GM19468 (cell line): Measurements from ENCODE around the gene LCLAT1.
"Not testable (repeated sequence)": the region's sequence is repeated elsewhere in the genome, so short reads cannot be mapped to it uniquely, and the experiment has no call there.

Experiments
- ATAC-seq: cut with Tn5 transposase; IDR thresholded peaks from one replicate; pipeline ENCODE4 v1.9.1; 2021; ENCODE audit warnings: mild to moderate bottlenecking, moderate library complexity, moderate number of reproducible peaks; ENCODE audit not compliant: unreplicated experiment; ENCODE audit errors: extremely low read depth

Gene LCLAT1

DNA sequence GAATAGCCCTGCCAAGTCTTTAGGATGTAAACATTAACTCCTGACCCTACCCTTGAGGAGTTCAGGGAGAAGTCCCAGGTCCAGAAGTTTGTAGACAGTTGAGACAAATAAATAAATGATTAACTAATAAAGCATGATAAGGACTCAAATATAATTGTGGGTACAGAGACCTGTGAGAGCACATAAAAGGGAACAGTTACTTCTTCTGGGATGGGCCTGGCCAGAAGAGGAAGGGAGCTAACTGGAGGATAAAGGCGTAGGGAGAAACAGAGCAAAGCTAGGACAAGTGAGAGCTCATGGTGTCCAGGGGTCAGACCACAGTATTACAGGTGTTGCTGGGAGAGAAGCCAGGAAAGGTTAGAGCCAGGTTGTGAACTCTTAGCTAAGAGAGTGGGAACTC, 3.0 kb downstream of the LCLAT1 start:
- no peak for ATAC-seq

- ATAC-seq: no peak
Observed at GRCh38 chr2:30453498-30453897, 6.5 kb downstream of the LCLAT1 start.

DNA sequence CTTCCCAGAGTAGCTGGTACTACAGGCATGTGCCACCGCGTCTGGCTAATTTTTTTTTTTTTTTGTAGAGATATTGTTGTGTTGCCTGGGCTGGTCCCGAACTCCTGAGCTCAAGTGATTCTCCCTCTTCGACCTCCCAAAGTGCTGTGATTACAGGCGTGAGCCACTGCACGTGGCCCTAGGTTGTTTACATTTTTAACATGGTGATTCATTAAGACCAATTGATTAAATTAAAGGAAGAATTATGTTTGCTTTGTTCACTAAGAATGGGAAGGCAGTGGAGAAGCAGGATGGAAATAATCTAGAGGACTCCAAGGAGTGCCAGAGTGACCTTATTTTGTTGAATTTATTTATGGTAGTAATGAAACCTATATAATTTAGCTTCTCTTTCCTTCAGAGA, 7.5 kb downstream of the LCLAT1 start:
- no peak for ATAC-seq

DNA sequence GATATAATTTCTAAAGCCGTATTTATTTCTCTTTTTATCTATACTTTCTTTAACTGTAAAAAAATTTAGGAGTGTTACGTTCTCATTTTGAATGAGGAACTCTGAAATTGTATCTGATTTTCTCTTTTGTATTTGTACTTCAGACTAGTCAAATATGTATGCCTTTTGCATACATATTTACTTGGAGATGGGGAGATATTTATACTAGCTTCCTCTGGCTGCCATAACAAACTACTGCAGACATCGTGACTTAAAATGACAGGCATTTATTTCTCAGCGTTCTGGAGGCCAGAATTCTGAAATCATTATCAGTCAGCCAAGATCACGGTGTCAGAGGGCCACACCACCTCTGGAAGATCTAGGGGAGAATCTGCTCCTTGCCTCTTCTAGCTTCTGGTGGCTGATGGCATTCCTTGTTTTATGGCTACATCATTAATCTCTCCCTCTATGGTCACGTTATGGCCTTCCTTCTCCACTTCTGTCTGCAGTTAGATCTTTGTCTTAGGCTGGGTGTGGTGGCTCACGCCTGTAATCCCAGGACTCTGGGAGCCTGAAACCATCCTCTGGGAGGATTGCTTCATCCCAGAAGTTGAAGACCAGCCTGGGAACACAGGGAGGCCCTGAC, 8.2 kb downstream of the LCLAT1 start:
- no peak for ATAC-seq

DNA sequence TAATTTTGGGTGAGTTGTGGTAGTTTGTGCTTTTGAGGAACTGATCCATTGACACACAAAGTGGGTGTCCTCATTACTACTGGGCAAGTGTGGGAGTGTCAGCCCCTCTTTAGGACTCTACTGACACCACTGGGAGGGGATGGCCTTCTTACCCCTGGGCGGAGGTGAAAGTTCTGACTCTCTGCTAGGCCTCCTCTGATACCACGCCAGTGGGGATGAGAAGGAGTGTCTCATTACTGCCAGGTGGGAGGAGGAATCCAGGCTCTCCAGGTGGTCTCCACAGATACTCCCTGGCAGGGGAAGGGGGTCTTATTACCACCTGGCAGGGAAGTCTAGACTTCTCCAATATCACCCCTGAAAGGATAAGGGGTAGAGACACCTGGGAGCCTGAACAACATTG, 9.1 kb downstream of the LCLAT1 start:
- no peak for ATAC-seq

DNA sequence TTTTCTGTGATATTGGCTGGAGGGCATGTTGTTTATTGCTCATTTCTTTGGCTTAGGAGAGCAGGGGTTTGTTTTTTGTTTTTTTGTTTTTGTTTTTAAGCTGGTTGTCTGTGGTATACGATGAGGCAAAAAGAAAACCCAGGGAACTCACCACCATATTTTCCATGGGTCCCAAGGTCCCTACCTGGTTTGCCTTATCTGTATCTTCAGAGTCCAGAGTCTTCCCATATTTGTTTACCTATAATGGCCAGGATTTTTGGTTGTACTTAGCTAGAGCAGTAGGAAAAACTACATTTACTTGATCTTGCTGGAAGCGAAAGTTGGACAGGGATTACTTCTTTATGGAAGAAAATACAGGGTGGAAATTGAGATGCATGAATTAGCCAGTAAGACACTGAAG, 9.5 kb downstream of the LCLAT1 start:
- ATAC-seq: no peak

- no peak for ATAC-seq
Observed at GRCh38 chr2:30457296-30457695, 10.2 kb downstream of the LCLAT1 start.

DNA sequence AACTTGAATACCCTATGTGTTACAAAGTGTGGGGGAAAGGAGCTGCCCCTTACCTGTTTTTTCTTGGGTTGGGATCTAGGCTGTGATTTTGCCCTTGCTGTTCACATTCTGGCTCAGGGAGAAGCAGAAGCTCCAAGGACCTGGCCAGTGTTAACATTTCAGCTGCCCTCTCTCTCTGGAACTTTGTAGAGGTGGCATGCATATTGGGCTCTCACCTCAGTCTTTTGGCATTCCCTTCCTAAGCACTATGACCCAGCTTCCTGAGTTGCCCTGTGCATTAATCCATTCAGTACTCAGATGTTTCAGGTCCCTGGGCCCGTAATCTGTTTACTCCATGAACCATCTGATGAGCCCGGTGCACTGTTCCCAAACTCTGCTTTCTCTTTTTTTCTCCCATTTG, 12.1 kb downstream of the LCLAT1 start:
- ATAC-seq: no peak

- no peak for ATAC-seq
Observed at GRCh38 chr2:30462131-30462857, 15.2 kb downstream of the LCLAT1 start.

GRCh38 chr2:30463535-30463934, 16.5 kb downstream of the LCLAT1 start:
- no peak for ATAC-seq

GRCh38 chr2:30464544-30465170, 17.6 kb downstream of the LCLAT1 start:
- no peak for ATAC-seq

- no peak for ATAC-seq
Observed at GRCh38 chr2:30465171-30465545, 18.1 kb downstream of the LCLAT1 start.

- no peak for ATAC-seq
Observed at GRCh38 chr2:30466216-30466615, 19.2 kb downstream of the LCLAT1 start.

GRCh38 chr2:30467062-30467826, 20.2 kb downstream of the LCLAT1 start:
- not testable (repeated sequence) for ATAC-seq

DNA sequence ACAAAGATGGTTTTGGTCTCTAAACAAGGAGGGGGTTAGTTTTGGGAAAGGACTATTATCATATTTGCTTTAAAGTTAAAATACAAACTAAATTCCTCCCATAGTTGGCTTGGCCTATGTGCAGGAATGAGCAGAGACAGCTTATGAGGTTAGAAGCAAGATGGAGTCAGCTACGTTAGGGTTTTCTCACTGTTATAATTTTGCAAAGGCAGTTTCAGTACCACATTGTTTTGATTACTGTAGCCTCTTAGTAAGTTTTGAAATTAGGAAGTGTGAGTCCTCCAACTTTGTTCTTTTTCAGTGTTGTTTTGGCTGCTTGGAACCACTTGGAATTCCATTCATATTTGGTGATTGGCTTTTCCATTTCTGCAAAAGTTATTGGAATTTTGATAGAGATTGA, 23.4 kb downstream of the LCLAT1 start:
- ATAC-seq: no peak

- ATAC-seq: no peak
Observed at GRCh38 chr2:30472326-30472725, 25.3 kb downstream of the LCLAT1 start.

- ATAC-seq: no peak
Observed at GRCh38 chr2:30475542-30475941, 28.5 kb downstream of the LCLAT1 start.

DNA sequence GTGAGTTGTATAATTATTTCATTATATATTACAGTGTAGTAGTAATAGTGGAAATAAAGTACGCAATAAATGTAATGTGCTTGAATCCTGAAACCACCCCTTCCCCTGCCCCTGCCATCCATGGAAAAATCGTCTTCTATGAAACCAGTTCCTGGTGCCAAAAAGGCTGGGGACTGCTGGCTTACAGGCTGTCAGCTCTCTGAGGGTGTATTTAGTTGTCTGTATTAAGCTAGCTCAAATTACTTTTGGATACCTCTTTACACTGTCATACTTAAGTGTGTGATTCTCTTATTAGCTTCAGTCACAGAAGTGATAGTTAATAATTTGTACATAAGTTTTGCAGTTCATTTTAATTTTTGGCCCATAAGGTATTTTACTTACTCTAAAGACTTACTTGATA, 29.6 kb downstream of the LCLAT1 start:
- no peak for ATAC-seq

DNA sequence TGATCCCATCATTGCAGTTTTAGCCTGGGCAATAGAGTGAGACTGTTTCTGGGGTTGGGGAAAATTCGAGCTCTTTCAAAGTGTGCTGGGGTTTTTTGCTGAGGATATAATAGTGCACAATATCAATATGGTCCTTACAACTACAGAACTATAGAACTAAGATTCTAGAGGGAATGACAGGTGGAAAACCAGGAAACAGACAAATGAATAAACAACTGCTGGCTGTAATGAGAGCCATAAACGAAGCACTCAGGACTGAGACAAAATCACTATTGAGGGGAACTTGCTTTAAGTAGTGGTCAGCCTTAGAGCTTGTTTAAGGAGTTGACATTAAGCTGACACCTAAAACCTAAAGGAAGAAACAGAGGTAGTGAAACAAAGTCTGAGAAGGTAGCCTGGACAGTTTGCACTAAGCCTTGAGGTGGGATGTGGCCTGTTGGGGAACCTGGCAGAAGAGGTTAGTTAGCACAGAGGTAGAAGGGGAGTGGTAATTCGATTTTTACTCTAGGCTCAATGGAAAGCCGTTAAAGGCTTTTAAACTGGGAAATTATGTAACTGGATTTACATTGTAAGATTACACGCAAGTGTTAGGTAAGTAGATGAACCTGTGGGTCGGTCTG, 33.8 kb downstream of the LCLAT1 start:
- no peak for ATAC-seq

DNA sequence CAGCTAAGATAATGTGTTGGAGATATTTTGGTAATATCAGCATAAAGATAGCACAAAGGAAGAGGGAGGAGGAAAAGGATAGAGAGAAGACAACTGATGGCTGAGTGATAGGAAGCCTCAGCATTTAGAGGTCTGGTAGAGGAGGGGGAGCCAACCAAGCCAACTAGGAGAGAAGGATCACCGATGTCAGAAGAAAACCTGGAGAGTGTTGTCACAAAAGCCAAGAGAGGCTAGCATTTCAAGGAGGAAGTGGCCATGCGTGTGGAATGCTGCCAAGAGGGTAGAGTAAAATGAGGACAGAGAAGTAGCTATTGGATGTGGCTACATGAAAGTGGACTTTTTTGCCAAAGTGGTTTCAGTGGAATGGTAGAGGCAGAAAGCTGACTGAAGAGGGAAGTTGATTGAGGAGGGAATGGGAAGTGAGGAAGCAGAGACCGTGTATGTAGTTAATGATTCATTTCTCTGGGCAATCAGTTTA, 34.3 kb downstream of the LCLAT1 start:
- ATAC-seq: no peak
